ENCODE results near the gene ARHGDIG.
"Not testable (repeated sequence)": the region's sequence is repeated elsewhere in the genome, so short reads cannot be mapped to it uniquely, and the experiment has no call there.

The ARHGDIG gene

DNA sequence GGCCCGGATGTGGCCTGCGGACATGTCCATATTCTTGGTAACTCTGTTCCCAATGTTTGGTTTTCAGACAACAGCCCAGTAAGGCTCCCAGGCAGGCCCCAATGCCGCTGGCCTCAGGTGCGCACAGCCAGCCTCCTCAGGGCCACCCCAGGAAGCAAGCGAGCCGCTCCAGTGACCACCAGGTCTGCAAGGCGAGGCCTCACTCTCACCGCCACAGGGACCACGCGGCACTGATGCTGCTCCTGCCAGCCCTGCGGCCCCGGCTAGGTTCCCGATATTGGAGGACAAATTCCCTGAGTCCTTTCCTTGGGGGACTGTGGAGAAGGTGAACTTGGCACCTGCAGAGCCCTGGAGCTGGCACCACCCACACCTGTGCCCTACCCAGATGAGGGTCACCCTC is 21.6 kb downstream of the ARHGDIG start:
- no peak for DNase-seq

DNA sequence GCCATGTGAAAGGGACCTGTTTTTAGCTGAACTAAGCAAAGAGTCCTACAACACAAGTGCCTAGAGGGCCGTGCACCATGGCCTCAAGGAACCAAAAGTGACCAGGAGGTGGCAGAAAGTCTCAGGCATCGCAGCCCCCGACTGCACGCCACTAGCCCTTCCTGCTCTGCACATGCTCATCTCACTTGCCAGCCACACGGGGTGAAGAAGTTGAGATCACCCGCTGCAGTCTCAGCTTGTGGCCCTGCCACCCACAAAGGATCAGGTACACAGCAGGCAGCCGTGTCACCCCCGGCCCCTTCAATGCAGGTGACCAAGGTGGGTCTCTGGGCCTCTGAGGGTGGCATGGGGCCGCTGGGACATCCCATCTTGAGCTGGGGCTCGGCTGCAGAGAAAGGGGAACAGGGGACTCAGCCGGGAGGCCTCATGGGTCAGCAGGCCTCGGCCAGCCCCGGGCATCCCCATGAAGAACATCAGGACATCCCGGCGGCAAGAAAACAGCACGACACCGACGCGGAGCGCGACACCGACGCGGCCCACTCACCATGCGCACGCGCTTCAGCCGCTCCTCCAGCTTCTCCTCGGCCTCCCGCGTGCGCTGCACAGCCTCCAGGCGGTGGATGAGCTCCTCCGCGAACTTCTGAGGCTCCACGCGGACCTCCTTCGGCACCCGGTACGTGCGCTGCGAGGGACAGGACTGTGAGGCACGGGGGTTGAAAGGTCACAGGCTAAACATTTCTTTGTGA is 23.5 kb downstream of the ARHGDIG start:
- DNase-seq: no peak

DNA sequence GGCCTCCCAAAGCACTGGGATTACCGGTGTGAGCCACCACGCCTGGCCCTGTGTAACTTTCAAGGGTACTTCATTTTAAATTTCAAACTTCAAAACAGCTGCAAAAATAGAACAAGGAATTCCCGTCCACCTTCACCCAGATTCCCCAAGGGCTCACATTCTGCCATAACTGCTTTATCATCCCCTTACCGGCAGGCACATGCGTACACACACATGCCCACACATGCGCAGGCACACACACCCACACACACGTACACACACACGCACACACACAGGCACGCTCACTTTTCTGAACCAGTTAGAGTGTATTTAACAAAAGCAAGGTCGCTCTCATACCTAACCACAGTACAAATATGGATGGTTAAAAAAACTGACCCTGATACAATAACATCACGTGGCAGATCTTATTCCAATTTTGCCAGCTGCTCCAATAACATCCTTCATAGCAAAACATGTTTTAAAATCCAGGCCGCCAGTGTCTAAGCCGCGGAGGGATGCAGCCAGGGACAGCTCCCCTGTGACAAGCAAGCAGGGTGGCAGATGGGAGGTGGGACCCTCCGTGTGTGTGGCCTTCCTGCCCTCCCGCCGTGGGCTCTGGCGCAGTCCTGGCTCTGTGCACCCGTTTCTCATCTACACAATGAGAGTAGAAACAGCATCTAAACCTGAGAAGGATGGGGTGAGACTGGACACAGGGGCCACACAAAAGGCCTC is 25.7 kb downstream of the ARHGDIG start:
- DNase-seq: no peak

DNA sequence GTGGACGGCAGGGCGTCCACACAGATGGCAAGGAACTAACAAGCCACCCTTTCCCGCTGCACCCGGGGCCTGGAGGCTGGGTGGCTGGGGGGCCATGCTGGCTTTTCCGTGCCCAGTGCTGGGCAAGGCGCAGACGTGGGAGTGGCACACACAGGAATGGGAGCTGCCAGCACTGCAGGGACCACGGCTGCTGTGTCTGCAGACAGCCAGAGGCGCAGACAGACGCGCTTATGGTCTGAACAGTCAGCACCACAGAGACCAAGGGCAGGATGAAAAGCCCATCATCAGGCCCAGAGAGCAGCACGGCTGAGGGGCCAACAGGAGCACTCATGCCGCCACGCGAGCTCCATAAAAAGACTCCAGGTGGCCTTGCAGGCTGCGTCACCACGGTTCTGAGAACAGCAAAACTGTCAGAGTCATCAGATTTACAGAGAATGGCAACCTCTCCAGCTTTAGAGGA is 26.6 kb downstream of the ARHGDIG start:
- no peak for DNase-seq

DNA sequence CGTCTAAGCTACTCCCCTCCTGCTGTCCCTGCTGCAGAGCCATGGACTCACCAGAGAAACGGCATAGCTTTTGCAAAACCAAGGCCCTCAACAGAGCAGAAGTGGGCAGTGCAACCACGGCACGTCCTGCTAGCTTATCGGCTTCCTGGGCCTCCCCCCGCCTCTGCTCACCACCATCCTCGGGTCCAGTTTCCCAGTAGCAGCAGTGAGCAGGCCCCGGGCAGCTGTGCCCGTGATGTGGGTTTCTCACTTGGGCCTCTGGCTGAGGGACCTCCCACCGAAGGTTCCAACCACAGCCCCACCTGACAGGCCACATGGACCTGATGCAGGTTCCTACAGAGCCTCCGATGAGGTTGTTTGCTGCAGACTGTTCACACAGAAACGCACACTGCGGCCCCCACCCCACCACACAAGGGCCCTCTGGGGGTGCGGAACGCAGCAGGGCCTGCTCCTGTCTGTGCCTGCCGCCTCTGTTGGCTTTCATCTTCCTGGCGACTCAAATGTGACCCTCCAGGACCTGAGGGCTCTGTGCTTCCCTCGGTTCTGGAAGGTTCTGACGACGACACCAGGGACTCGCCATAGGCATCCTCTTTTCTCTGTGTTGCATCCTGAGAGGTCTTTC is 27.4 kb downstream of the ARHGDIG start:
- no peak for DNase-seq

DNA sequence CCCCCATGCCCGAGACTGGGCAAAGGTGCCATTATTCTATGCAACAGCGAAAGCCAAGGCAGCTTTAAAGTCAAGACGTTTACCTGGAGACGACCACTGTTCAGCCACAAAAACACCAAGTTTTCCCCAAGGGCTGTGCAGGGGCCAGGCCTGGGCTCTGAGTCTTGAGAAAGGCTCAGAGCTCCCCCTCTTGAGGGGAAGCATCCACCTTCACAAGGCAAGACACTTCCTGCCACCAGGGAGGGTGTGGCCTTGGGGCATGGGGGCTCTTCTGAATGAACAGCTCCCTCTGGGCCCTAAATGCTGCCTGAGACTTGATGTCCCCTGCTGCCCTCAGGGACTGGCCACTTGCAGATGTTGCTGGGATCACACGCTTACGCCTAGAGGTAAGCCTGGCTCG is 29.1 kb downstream of the ARHGDIG start:
- DNase-seq: no peak

DNA sequence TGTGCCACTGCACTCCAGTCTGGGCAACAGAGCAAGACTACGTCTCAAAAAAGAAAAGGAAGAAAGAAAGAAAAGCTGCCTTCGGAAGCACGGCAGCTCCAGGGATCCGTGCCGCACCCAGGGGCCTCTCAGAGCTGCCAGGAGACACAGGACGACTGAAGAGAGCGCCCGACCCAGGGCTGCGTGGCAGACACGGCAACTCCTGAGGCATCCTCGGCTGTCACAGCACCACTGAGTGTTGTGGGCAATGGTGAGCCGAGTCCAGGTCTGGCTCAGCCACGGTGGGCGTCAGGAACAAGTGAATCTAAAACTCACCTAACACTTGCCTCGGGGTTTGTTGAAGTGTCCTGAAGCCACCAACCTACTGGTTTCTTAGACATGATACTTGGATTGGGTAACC is 31.3 kb downstream of the ARHGDIG start:
- no peak for DNase-seq

DNA sequence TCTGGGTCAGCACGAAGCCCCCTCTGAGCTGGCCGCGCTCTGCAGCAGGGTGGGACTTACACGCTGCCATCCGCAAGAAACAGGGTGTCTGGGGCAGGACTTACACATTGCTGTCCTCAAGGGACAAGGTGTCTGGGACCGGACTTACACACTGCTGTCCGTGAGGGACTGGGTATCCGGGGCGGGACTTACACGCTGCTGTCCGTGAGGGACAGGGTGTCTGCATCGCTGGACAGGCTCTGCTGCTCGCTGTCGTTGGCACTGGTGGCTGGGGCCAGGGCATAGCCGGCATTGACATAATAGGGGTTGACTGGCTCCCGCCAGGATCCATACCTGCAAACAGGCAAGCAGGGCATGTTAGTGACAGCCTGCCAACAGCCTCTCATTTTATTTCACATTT is 34.0 kb downstream of the ARHGDIG start:
- DNase-seq: no peak

DNA sequence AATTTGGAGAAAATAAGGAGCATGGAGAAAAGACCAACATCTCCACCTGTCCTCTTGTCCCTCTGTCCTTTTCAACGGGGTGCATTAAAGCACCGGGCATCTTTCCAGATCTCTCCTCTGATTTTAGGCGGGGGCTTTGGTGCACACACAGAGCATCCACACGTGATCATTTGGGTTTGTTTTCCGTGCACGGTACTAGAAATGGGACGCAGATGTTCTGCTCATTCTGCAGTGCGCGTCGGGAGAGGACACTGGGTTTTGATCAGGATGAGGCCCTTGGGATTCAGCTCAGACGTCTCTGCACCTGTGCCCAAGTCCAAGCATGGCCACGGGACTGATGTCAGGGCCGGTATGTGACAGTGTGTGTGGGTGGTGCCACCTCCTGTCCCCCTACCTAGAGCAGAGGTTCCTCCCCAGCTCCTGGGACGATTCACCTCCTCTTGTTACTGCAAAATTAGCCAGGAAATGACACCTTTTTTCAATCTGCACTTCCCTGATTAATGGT is 34.5 kb downstream of the ARHGDIG start:
- no peak for DNase-seq

DNA sequence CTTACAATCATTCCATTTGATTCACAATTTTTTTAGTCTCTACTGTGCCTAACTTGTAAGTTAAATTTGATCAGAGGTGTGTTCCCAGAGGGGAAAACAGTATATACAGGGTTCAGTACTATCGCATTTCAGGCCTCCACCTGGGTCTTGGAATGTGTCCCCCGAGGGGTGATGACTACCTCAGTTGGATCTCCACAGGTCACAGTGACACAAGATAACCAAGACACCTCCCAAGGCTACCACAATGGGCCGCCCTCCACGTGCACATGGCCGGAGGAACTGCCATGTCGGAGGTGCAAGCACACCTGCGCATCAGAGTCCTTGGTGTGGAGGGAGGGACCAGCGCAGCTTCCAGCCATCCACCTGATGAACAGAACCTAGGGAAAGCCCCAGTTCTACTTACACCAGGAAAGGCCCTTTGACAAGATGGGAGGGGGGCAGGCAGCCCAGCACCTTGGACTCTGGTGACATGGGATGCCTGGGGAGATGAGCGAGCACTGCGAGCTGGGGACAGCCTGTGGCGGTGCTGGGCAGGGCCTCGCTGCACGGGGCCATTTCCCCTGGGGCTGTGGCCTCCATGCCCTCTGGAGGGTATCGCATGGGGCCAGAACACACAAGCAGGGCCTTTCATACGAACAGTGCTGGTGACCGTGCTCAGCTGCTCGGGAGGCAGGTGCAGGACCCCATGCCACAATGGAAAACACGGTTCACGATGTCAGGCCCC is 36.5 kb downstream of the ARHGDIG start:
- no peak for DNase-seq

DNA sequence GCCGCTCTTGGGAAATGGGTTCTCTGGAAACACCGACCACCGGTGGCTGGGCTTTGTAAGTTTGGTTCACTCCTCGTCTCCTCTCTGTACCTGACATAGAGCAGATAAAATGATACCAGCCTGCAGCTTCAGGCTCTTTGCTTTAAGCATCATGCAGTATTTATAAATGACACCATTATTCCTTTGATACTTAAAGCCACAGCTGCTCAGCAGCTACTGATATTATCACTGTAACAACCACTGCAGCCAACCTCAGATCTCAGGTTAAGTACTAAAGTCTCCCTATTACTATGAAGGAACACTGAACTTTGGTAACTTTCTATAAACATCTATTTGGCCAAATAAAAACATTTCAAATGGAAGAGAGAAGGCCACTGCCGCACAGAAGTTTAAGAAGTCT is 37.2 kb downstream of the ARHGDIG start:
- DNase-seq: no peak

DNA sequence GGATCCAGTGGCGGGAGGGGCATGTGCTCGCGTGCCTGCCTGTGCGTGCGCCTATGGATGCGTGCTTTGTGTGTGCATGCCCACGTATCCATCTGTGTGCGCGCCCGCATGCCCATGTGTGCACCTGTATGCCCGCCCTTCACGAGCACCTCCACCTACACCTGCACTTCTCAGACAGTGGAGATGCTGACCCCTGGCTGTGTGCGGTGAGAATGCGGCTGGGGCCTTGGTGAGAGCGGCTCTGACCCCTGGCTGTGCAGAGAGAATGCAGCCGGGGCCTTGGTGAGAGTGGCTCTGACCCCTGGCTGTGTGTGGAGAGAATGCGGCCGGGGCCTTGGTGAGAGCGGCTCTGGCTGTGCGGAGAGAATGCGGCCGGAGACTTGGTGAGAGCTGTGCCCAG is 38.2 kb downstream of the ARHGDIG start:
- no peak for DNase-seq

DNA sequence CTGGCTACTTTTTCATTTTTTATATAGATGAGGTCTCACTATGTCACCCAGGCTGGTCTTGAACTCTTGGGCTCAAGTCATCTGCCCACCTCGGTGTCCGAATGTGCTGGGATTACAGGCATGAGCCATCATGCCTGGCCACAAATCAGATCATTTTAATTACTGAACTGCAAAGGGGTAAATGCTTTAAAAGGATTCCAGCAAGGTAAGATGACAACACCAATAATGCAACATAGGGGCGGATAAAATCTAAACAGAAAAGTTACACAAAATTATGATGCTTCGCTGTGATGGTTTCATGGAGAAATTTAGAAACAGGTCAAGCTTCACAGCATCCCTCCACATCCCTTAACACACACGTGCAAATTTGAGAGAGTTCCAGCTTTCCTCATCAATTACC is 39.8 kb downstream of the ARHGDIG start:
- DNase-seq: no peak

DNA sequence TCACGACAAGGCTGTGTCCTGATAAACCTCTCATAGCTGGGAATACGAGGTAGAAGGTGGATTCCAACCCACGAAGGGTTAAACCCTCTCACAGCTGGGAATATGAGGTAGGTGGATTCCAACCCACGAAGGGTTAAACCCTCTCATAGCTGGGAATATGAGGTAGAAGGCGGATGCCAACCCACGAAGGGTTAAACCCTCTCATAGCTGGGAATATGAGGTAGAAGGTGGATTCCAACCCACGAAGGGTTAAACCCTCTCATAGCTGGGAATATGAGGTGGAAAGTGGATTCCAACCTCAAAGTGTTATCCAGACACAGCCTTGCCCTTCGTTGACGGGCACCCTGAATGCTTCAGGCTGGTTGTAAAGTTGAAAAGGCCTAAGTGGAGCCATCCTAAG is 41.1 kb downstream of the ARHGDIG start:
- DNase-seq: no peak

DNA sequence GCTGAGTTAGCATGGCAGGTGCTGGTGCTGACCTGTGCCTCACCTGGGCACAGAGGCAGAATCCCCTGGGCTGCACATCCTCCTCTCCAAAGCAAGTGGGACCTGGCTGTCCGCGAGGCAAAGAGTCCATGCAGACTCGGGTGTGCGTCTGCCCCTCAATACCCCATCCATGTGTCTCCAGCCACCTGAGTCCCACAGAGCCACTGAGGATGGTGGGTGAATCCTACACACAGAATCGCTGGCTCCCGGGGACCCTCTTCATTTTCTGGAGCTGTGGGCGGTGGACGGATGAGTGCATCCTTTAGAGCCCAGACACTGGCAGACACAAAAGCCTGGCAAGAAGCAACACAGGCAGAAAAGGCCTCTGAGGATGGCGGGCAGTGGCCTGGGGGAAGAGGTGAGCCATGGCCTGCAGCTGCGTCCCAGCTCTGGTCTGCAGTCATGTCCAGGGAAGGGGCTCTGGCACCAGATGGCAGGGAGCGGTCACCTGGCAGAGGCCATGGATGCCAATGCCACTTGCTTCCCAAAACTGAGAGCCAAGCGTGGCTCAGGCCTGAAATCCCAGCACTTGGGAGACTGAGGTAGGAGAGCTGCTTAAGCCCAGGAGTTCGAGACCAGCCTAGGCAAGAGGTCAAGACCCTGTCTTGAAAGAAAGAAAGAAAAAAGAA is 42.2 kb downstream of the ARHGDIG start:
- DNase-seq: no peak

DNA sequence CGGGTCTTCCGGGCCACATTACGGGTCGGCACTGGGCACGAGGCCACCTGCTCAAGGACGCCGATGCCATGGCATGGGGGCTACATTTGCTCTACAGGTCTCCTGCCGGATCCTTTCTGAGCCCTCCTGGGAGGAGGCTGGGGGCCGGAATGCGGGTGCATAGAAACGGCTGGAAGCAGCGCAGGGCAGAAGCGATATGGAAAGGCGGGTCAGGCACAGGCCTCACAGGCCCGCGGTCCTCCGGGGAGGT is 43.7 kb downstream of the ARHGDIG start:
- no peak for DNase-seq

DNA sequence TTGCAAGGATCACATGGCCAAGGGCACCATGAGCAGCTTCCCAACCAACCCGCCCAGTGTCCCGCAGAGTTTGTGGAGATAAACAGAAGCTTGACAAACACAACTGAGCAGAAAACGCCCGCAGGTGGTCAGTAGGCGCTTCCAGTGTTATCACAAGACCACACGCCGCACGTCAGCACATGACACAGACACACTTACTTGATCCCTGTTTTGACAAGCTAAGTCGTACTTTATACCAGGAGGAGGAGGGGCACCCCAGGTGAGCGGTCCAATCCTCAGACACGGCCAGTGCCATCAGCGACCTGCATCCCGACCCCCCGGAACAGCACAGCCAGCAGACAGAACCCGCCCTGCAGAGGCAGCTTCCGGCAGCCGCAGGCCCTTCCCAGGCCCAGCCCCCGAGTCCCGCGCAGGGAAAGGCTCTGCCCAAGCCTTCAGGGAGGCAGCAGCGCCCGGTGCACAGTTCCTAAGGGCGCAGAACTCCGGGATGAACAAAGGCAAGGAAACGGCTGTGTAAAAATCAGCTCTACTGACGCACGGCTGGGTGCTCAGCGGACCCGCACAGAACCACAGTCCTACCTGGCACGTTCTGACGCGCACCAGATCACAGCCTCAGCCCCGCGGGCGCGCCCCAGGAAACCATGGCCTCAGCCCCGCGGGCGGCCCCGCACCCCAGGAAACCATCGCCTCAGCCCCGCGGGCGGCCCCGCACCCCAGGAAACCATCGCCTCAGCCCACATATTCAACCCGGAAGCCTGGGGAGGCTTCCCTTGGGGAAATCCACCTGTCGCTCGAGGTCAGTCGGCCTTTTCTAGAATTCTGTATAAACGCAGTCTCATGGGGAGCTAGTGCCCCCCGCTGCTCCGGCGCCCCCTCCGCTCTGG is 44.3 kb downstream of the ARHGDIG start:
- DNase-seq: no peak

DNA sequence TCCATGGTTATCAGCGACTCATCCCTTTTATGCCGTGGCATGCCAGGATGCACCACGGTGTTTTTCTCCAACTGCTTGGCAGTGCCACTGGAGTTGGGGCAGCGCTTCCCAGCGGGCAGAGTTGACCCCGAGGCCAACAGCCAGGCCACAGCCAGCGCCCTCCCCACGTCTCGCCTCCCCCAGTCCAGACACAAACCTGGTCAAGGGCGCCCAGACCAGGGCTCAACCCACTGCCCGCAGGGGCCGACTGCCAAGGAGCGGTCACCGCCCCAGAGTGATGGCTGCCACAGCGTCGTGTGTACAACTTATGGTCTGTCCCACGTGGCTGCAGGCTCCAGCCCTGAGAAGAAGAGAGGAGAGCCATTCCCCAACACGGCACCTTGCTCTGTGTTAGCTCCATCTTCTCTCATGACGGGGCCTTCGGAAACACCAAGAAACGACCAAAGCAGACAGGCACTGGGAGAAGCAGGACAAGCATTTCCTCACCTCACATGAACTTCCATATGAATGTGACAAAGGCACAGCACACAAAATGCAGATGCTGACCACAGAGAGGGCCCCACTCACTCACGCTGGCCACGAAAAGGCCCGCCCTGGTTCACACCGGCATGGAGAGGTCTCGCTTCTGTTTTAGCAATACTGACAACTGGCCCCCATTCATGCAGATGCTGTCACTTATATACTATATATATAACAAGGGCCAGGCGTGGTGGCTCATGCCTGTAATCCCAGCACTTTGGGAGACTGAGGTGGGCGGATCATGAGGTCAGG is 45.2 kb downstream of the ARHGDIG start:
- no peak for DNase-seq

DNA sequence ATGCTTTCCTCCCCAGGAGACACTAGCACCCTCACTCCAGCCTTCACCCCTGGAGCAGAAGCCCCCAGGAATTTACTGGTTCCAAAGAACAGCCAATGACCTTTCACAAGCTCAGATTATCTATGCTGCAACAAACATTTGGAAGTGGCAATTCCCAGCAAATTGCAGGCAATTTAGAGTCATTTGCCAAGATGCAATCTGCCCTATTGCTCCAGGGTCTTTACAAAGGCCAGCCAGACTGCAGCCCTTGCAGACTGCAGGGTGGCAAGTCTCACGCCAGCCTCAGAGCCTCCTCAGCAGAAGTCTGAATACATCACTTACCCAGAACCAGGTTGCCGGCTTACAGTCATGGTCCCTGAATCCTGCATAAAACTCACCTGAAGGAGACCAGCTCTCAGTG is 50.4 kb downstream of the ARHGDIG start:
- DNase-seq: no peak

DNA sequence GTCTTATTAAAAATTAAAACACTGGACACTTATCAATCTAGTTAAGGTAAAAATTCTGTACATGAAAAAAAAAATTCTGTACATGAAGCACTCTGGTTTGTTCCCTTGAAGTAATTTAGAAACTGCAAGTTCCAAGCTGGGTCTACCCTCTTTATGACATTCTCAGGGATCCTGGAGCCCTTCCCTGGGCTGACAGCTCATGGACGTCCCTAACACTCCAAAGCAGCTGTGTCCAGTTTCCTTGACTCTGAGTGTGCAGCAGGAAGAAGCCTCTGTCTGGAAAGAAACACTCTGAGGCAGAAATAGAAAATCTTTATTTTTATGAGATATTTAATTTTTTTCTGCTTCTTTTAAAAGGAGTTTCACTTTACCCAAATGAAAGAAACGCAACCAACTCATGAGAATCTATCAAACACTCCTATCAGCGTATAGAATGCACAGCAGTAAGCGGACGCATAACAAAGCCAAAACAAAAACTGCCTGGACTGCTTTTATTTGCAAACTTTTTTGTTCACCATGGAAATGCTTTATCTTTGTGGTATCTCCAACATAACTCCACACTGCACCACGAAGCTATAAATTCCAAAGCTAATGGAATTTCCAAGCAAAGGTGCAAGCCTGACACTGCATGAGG is 50.9 kb downstream of the ARHGDIG start:
- not testable (repeated sequence) for DNase-seq

Data from retina (tissue), 1 donor.